Measurements from ENCODE around the gene GORASP1.

The GORASP1 gene

DNA sequence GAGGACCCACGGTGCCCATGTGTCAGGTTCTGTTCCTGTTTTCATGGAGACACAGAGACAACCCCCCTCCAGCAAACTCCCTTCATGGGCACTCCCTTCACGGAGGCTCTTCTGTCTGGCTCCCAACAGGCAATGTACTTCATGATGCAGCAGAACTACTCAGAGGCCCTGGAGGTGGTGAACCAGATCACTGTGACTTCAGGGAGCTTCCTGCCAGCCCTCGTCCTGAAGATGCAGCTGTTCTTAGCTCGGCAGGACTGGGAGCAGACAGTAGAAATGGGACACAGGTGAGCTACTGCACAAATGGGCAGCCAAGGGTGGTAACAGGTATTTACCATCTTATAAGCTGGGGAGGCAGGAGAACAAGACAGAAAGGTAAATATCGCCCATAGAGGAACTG is 7.0 kb upstream of the GORASP1 start:
- DNase-seq (ENCODE audit: low spot score) = no peak
- in situ Hi-C loops (cut with MboI; ENCODE audit: low pct_unique_long_range_greater_than_20kb, low sequenced_read_pairs, unreplicated experiment) = no loop called here
- TF ChIP-seq, protein P1, sequence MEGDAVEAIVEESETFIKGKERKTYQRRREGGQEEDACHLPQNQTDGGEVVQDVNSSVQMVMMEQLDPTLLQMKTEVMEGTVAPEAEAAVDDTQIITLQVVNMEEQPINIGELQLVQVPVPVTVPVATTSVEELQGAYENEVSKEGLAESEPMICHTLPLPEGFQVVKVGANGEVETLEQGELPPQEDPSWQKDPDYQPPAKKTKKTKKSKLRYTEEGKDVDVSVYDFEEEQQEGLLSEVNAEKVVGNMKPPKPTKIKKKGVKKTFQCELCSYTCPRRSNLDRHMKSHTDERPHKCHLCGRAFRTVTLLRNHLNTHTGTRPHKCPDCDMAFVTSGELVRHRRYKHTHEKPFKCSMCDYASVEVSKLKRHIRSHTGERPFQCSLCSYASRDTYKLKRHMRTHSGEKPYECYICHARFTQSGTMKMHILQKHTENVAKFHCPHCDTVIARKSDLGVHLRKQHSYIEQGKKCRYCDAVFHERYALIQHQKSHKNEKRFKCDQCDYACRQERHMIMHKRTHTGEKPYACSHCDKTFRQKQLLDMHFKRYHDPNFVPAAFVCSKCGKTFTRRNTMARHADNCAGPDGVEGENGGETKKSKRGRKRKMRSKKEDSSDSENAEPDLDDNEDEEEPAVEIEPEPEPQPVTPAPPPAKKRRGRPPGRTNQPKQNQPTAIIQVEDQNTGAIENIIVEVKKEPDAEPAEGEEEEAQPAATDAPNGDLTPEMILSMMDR (IDR thresholded peaks at IDR 0.05; ENCODE audit: extremely low read depth, insufficient read depth, missing control alignments) = no peak

DNA sequence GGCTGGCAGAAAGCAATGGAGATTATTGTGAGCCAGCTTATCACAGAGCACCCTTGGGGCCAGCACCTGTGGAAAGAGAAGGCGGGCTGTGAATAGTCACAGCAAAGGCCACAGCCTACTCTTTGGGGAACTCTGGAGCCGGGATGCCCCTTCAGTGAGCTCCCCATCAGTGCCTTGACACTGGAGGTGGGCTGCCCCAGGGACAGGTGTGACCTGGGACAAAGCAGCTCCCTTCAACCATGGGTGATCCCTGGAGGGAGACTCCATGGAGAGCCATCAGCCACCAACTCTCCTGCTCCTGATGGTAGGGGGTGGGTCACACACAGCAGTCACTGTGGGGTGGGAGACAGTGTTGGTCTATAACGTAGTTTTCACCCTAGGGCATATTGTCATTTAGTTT is 5.9 kb upstream of the GORASP1 start:
- no peak for DNase-seq (ENCODE audit: low spot score)
- in situ Hi-C loops (cut with MboI; ENCODE audit: low pct_unique_long_range_greater_than_20kb, low sequenced_read_pairs, unreplicated experiment) = no loop called here
- TF ChIP-seq, protein P1 (IDR thresholded peaks at IDR 0.05; ENCODE audit: extremely low read depth, insufficient read depth, missing control alignments) = no peak

DNA sequence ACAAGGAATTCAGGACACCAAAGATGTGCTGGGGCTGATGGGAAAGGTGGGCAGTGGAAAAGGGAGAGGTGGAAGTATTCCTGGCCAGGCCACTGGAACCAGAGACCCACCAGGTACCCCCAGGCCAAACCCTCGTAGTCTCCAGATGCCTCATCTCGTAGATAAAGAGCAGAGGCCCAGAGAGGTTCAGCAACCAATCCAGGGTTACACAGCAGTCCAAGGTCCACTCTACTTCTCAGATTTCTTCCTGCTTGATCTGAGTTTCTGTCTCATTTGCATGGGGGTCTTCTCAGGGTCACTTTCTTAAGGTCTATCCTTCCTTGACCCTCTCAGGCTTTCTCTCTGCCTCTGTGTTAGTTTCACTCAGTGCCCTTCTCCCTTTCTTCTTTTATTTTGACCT is 5.1 kb upstream of the GORASP1 start:
- in situ Hi-C loops (cut with MboI; ENCODE audit: low pct_unique_long_range_greater_than_20kb, low sequenced_read_pairs, unreplicated experiment) = no loop called here
- TF ChIP-seq, protein P1 (IDR thresholded peaks at IDR 0.05; ENCODE audit: extremely low read depth, insufficient read depth, missing control alignments) = no peak
- DNase-seq (ENCODE audit: low spot score) = no peak

DNA sequence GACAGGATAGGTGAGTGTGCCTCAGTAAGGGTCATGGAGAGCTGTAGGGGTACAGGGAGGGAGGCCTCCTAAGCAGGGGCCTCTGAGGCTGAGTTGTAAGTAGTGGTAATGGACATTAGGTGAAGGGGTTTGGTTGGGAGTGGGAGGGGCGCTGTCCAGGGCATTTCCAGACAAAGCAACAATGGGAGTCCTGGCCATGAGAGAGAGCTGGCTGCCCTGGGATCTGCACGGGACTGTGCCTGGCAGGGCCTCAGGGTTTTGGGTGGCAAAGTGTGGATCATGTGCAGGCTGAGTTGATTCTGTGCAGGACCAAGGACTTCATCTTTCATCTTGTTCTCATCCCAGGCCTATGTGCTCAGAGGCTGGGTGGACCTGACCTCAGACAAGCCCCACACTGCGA is 4.7 kb upstream of the GORASP1 start:
- in situ Hi-C loops (cut with MboI; ENCODE audit: low pct_unique_long_range_greater_than_20kb, low sequenced_read_pairs, unreplicated experiment) = no loop called here
- TF ChIP-seq, protein P1 (IDR thresholded peaks at IDR 0.05; ENCODE audit: extremely low read depth, insufficient read depth, missing control alignments) = no peak
- DNase-seq (ENCODE audit: low spot score) = no peak

DNA sequence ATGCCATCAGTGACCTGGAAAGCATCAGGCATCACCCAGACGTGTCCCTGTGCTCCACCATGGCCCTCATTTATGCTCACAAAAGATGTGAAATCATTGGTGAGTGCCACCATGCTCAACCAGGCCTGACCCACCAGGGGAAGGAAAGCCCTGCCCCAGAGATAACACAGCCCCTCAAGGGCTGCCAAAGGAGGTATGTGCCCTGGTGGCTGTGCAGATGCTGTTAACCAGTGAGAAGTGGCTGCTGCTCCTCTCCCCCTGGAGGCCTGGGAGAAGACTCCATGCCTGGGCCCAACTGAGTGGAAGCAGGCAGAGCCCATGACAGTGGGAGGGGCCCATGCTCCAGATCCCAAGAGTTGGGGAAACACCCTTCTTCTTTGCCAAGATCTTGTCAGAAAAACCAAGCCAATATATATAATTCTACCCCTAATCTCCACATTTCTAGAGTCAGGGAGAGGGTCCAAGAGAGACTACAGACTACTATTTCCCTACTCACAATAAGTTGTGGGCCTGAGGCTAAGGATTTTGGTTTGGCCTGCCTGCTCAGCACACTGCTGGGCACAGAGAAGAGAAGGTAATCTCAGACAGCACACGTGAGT is 2.7 kb upstream of the GORASP1 start:
- in situ Hi-C loops (cut with MboI; ENCODE audit: low pct_unique_long_range_greater_than_20kb, low sequenced_read_pairs, unreplicated experiment) = no loop called here
- TF ChIP-seq, protein P1 (IDR thresholded peaks at IDR 0.05; ENCODE audit: extremely low read depth, insufficient read depth, missing control alignments) = no peak
- no peak for DNase-seq (ENCODE audit: low spot score)

DNA sequence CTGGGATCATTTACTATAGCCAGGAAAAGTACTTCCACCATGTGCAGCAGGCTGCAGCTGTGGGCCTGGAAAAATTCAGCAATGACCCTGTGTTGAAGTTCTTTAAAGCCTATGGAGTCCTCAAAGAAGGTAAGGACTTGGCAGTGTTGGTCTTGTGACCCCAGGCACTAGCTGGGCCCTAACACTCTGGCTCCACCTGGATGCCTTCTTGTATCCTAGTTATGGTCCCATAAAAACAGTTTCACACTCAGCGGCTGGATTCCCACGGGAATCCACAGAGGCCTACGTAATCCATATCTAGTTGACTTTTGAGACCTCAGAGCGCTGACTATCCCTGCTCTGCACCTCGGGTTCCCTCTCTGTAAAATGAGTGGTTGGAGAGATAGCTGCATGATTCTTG is 1.7 kb upstream of the GORASP1 start:
- TF ChIP-seq, protein P1 (IDR thresholded peaks at IDR 0.05; ENCODE audit: extremely low read depth, insufficient read depth, missing control alignments) = no peak
- DNase-seq (ENCODE audit: low spot score) = no peak
- in situ Hi-C loops (cut with MboI; ENCODE audit: low pct_unique_long_range_greater_than_20kb, low sequenced_read_pairs, unreplicated experiment) = no loop called here
